NCI-H345 treated with DMSO at 0.1 percent for 48 hours (cell line): ENCODE results near the gene FUZ.

Source experiments
- DNase-seq: peaks from one replicate; lab custom pipeline; 2025; ENCODE audit not compliant: unreplicated experiment; lab: John Stamatoyannopoulos, UW

FUZ gene

GRCh38 chr19:49807904-49808675 lies 5.0 kb downstream of the FUZ start:
- no peak for DNase-seq

- no peak for DNase-seq
Observed at GRCh38 chr19:49807058-49807903, 5.8 kb downstream of the FUZ start.

- DNase-seq, result no peak
Observed at GRCh38 chr19:49806620-49806959, 6.5 kb downstream of the FUZ start.

GRCh38 chr19:49805822-49806619 lies 7.1 kb downstream of the FUZ start:
- DNase-seq, result no peak

GRCh38 chr19:49803529-49803856 lies 9.6 kb downstream of the FUZ start:
- DNase-seq, result no peak

GRCh38 chr19:49802836-49803528 lies 10.1 kb downstream of the FUZ start:
- no peak for DNase-seq

- no peak for DNase-seq
Observed at GRCh38 chr19:49801966-49802661, 11.0 kb downstream of the FUZ start.

- DNase-seq, result no peak
Observed at GRCh38 chr19:49801401-49801888, 11.6 kb downstream of the FUZ start.

GRCh38 chr19:49800771-49801170 lies 12.3 kb downstream of the FUZ start:
- no peak for DNase-seq

- no peak for DNase-seq
Observed at GRCh38 chr19:49799798-49800376, 13.2 kb downstream of the FUZ start.

- no peak for DNase-seq
Observed at GRCh38 chr19:49799271-49799797, 13.8 kb downstream of the FUZ start.

GRCh38 chr19:49798574-49798973 lies 14.5 kb downstream of the FUZ start:
- DNase-seq, result no peak

GRCh38 chr19:49795615-49796014 lies 17.5 kb downstream of the FUZ start:
- DNase-seq, result no peak

GRCh38 chr19:49793561-49793840 lies 19.6 kb downstream of the FUZ start:
- DNase-seq, result no peak

- no peak for DNase-seq
Observed at GRCh38 chr19:49792829-49793560, 20.1 kb downstream of the FUZ start.

GRCh38 chr19:49791776-49792445 lies 21.2 kb downstream of the FUZ start:
- DNase-seq, result no peak

- no peak for DNase-seq
Observed at GRCh38 chr19:49790866-49791265, 22.2 kb downstream of the FUZ start.

GRCh38 chr19:49788857-49789256 lies 24.2 kb downstream of the FUZ start:
- DNase-seq, result no peak

GRCh38 chr19:49787746-49788145 lies 25.3 kb downstream of the FUZ start:
- no peak for DNase-seq
